Medulla oblongata (tissue), 1 donor: ENCODE measurements around the gene USP17L28.
"Not testable (repeated sequence)": the region's sequence is repeated elsewhere in the genome, so short reads cannot be mapped to it uniquely, and the experiment has no call there.

Experiments
- DNase-seq: peaks from one replicate; pipeline ENCODE4 v3.0.0-alpha.2; 2015; ENCODE audit errors: extremely low spot score

USP17L28 gene

GRCh38 chr4:9348593-9348992, at the start of gene USP17L28:
USP17L28 (plus strand) TSS chr4:9348893; CDS start chr4:9348893, 0 bp downstream.
- DNase-seq = not testable (repeated sequence)

GRCh38 chr4:9324191-9324590, 24.5 kb upstream of the USP17L28 start:
- not testable (repeated sequence) for DNase-seq

GRCh38 chr4:9324865-9325264, 23.8 kb upstream of the USP17L28 start, which contains the start of gene USP17L24:
USP17L24 (plus strand) TSS chr4:9325165; CDS start chr4:9325165, 0 bp downstream.
- DNase-seq = not testable (repeated sequence)

- DNase-seq = not testable (repeated sequence)
Measured at GRCh38 chr4:9329611-9330010, 19.1 kb upstream of the USP17L28 start, which contains the start of gene USP17L25. USP17L25 (plus strand) TSS chr4:9329911; CDS start chr4:9329911, 0 bp downstream.

GRCh38 chr4:9334358-9334757, 14.3 kb upstream of the USP17L28 start, which contains the start of gene USP17L26:
USP17L26 (plus strand) TSS chr4:9334658; CDS start chr4:9334658, 0 bp downstream.
- DNase-seq = not testable (repeated sequence)

GRCh38 chr4:9339103-9339502, 9.6 kb upstream of the USP17L28 start, which contains the start of gene USP17L5:
USP17L5 (plus strand) TSS chr4:9339403; CDS start chr4:9339403, 0 bp downstream.
- not testable (repeated sequence) for DNase-seq

- not testable (repeated sequence) for DNase-seq
Measured at GRCh38 chr4:9343848-9344247, 4.8 kb upstream of the USP17L28 start, which contains the start of gene USP17L27. USP17L27 (plus strand) TSS chr4:9344148; CDS start chr4:9344148, 0 bp downstream.

GRCh38 chr4:9350866-9351265, 2.2 kb downstream of the USP17L28 start:
- DNase-seq = not testable (repeated sequence)

GRCh38 chr4:9353338-9353737, 4.6 kb downstream of the USP17L28 start, which contains the start of gene USP17L29:
USP17L29 (plus strand) TSS chr4:9353638; CDS start chr4:9353638, 0 bp downstream.
- DNase-seq = not testable (repeated sequence)

- not testable (repeated sequence) for DNase-seq
Measured at GRCh38 chr4:9362829-9363228, 14.1 kb downstream of the USP17L28 start, which contains the start of gene USP17L30. USP17L30 (plus strand) TSS chr4:9363129; CDS start chr4:9363129, 0 bp downstream.

- not testable (repeated sequence) for DNase-seq
Measured at GRCh38 chr4:9379881-9380280, 31.2 kb downstream of the USP17L28 start.

GRCh38 chr4:9381012-9381534, 32.4 kb downstream of the USP17L28 start:
- DNase-seq = not testable (repeated sequence)

- no peak for DNase-seq
Measured at GRCh38 chr4:9384126-9384525, 35.4 kb downstream of the USP17L28 start.

- DNase-seq = not testable (repeated sequence)
Measured at GRCh38 chr4:9389001-9389400, 40.3 kb downstream of the USP17L28 start.
